GM19240 (cell line): Measurements from ENCODE around the gene FBXW8.

Source experiments
- DNase-seq: peaks from one replicate; pipeline ENCODE4 v3.0.0; 2011; ENCODE audit warnings: low spot score; ENCODE audit not compliant: insufficient read length

Gene FBXW8

GRCh38 chr12:117037289-117038022, 126.7 kb downstream of the FBXW8 start:
- DNase-seq = no peak

GRCh38 chr12:117038023-117038680, 127.4 kb downstream of the FBXW8 start:
- DNase-seq = no peak

- no peak for DNase-seq
Observed at GRCh38 chr12:117038919-117039318, 128.2 kb downstream of the FBXW8 start.

- no peak for DNase-seq
Observed at GRCh38 chr12:117039891-117040309, 129.2 kb downstream of the FBXW8 start.

- no peak for DNase-seq
Observed at GRCh38 chr12:117040496-117040895, 129.7 kb downstream of the FBXW8 start.

GRCh38 chr12:117041798-117042170, 131.0 kb downstream of the FBXW8 start:
- no peak for DNase-seq

GRCh38 chr12:117042171-117042842, 131.6 kb downstream of the FBXW8 start:
- DNase-seq = no peak

GRCh38 chr12:117042862-117043261, 132.1 kb downstream of the FBXW8 start:
- DNase-seq = no peak

GRCh38 chr12:117044311-117044710, 133.6 kb downstream of the FBXW8 start:
- DNase-seq = no peak

GRCh38 chr12:117044790-117045159, 134.0 kb downstream of the FBXW8 start:
- DNase-seq = no peak

- DNase-seq = no peak
Observed at GRCh38 chr12:117045160-117046010, 134.6 kb downstream of the FBXW8 start.

GRCh38 chr12:117046011-117046369, 135.2 kb downstream of the FBXW8 start:
- no peak for DNase-seq

- no peak for DNase-seq
Observed at GRCh38 chr12:117046425-117046824, 135.7 kb downstream of the FBXW8 start.

GRCh38 chr12:117046861-117047530, 136.2 kb downstream of the FBXW8 start:
- DNase-seq = no peak

- DNase-seq = no peak
Observed at GRCh38 chr12:117047810-117048584, 137.2 kb downstream of the FBXW8 start.

- DNase-seq = no peak
Observed at GRCh38 chr12:117048585-117048904, 137.8 kb downstream of the FBXW8 start.

- no peak for DNase-seq
Observed at GRCh38 chr12:117049295-117049694, 138.5 kb downstream of the FBXW8 start.

- DNase-seq = no peak
Observed at GRCh38 chr12:117050060-117050459, 139.3 kb downstream of the FBXW8 start.

GRCh38 chr12:117051380-117051779, 140.6 kb downstream of the FBXW8 start:
- DNase-seq = no peak

GRCh38 chr12:117052386-117053049, 141.8 kb downstream of the FBXW8 start:
- DNase-seq = no peak
